ENCODE measurements around the gene GNA14.
"Not testable (repeated sequence)": the region's sequence is repeated elsewhere in the genome, so short reads cannot be mapped to it uniquely, and the experiment has no call there.

GNA14 gene

DNA sequence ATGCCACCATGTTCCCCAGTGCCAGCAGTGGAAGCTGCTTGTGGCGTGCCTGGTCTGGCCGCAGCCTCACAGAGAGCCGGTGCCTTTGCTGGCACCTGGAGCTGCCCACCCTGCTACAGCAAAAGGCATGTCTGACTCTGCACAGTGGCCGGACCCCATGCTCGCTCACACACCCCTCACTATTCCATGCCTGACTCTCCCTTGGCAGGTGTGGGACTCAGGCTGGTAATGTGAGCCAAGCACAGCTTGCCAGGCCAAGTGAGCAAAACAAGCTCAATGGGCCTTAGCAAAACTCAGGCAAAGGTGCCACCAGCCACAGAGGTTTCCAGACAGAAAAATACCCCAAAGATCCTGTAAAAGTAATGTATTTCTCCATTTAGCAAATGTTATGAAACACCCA, 15.5 kb downstream of the GNA14 start:
- TF ChIP-seq, protein P1, sequence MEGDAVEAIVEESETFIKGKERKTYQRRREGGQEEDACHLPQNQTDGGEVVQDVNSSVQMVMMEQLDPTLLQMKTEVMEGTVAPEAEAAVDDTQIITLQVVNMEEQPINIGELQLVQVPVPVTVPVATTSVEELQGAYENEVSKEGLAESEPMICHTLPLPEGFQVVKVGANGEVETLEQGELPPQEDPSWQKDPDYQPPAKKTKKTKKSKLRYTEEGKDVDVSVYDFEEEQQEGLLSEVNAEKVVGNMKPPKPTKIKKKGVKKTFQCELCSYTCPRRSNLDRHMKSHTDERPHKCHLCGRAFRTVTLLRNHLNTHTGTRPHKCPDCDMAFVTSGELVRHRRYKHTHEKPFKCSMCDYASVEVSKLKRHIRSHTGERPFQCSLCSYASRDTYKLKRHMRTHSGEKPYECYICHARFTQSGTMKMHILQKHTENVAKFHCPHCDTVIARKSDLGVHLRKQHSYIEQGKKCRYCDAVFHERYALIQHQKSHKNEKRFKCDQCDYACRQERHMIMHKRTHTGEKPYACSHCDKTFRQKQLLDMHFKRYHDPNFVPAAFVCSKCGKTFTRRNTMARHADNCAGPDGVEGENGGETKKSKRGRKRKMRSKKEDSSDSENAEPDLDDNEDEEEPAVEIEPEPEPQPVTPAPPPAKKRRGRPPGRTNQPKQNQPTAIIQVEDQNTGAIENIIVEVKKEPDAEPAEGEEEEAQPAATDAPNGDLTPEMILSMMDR (conservative IDR thresholded peaks at IDR 0.05): no peak

DNA sequence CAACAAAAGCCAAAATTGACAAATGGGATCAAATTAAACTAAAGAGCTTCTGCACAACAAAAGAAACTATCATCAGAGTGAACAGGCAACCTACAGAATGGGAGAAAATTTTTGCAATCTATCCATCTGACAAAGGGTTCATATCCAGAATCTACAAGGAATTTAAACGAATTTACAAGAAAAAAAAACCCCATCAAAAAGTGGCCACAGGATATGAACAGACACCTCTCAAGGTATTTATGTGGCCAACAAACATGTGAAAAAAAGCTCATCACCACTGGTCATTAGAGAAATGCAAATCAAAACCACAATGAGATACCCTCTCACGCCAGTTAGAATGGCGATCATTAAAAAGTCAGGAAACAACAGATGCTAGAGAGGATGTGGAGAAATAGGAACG, 19.3 kb downstream of the GNA14 start:
- not testable (repeated sequence) for H3K27ac ChIP-seq

More for the DNA sequence above, 15.5 kb downstream of the GNA14 start:
- H3K27ac ChIP-seq: no peak overlapping the region

DNA sequence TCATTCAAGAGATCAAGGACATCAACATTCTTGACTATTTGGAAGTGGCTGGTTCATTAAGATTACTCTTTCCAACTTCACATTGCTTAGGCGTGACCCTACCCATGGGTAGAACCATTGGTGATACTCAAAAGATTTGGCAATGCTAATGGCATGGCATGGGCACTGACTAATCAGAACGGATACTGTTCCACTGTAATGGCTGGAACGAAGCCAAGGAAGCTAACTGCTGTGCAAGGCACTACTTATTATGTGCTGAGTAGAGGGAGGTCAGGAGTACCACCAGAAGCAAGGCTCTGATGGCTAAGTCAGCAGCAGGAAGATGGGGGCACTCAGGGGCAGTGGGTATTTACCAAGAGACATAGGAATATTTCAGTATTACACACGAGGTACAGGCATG, 31.9 kb downstream of the GNA14 start:
- TF ChIP-seq, protein P1 (conservative IDR thresholded peaks at IDR 0.05): no peak
- H3K27ac ChIP-seq: no peak overlapping the region

DNA sequence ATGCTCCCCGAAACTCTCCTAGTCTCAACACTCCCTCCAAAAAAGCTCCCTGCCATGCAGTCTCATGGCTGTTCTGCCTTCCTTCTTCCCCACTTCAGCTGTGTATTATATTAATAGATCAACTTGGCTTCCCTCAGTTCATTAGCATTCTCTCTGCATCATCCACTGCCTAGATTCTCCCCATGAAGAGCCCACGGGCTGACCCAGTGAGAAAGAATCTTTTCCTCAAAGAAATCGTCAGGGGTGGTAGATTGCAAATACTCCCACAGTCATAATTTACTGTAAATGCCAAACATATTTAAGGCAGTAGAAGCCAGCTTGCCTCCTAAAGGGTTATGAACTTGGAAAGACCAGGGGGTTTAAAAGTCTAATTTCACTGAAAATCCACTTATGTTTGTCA, 33.5 kb downstream of the GNA14 start:
- TF ChIP-seq, protein P1 (conservative IDR thresholded peaks at IDR 0.05): no peak
- H3K27ac ChIP-seq: no peak overlapping the region

DNA sequence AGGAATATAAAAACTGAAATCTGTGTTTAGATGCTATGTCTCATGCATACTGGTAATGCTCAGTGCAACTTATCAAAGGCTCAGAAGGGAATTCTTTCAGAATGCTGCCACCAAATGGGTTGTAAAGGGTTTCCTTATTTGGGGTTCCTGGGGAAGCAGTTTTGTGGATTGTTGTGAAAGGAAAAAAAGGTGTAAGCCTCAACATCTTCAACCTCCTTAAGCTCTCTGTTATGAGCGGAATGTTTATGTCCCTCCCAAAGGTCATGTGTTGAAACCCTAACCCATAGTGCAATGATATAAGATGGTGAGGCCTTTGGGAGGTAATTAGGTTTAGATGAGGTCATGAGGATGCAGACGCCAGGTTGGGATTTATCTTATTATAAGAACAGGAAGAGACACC, 41.6 kb downstream of the GNA14 start:
- H3K27ac ChIP-seq: no peak overlapping the region
- TF ChIP-seq, protein P1 (conservative IDR thresholded peaks at IDR 0.05): no peak

DNA sequence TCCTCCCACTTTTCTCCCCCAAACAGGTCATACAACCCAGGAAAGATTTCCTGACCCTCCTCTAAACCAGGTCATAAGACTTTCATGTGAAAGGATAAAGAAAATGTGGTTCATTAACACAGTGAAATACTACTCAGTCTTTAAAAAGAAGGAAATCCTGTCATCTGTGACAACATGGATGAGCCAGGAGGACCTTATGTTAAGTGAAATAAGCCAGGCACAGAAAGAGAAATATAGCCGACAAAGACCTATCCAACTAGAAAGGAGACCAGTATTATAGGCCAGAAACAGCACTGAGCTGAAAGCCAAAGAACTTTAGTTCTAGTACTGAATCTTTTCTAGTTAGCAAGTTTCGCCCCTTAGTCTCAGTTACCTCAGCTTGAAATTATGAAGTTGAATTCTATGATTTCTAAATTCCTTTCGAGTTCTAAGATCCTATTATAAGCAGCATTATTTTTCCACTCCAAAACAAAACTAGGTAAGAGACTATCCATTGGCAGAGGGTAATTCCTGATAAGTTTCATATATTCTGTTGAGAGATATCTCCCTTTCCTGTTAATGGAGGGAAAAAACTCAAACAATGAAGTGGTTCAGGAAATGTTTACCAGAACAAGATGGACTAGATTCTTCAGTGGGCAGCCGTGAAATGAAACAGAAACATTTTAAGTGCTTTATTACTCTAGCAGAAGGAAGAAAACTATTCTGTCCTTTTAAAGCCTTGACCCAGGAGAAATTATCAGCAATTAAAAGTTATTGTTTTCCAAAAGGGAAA, 42.5 kb downstream of the GNA14 start:
- H3K27ac ChIP-seq: no peak overlapping the region
- TF ChIP-seq, protein P1 (conservative IDR thresholded peaks at IDR 0.05): no peak

DNA sequence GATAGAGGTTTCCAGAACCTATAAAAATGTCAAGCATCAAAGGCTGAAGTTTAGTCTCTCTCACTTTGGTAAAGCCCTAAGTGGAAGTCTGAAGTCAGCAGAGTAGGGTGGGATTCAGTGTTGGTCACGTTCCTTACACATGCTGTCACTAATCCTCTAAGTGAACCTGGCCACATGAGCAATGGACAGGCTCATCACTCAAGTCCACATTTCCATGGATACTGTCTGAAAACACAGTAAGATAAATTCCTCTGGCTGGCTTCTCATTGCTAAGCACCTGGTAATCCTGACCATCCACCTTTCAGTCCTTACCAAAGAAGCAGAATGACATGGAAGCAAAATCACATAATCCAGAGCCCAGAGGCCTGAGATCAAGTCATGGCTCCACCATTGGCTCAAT, 43.8 kb downstream of the GNA14 start:
- TF ChIP-seq, protein P1 (conservative IDR thresholded peaks at IDR 0.05): no peak
- no peak overlapping the region for H3K27ac ChIP-seq

DNA sequence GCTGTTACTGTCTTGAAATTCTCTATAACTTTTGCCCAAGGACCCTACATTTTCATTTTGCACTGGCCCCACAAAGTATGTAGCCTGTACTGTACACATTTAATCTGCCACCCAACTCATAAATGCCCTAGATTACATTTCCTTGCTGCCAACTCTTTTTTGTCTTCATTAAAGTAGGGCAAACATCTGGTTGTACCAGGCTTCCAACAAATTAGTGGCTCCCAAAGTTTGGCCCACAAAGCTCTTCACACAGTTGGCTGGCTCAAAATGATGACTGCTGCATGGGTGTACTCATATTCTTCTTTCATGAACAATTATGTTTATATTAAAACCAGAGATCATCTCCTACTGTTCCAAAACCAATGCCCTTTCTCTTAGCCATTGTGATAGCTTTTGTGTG, 45.3 kb downstream of the GNA14 start:
- TF ChIP-seq, protein P1 (conservative IDR thresholded peaks at IDR 0.05): no peak
- H3K27ac ChIP-seq: no peak overlapping the region
